Stimulated activated CD8-positive, alpha-beta memory T cell treated with anti-CD3 and anti-CD28 coated beads, Interleukin-12 subunit alpha, Interleukin-12 subunit beta, amount 100 ng/mL, for 4 hours (primary cell): Measurements from ENCODE around the gene FAM193A.
"Not testable (repeated sequence)": the region's sequence is repeated elsewhere in the genome, so short reads cannot be mapped to it uniquely, and the experiment has no call there.

Experiments used
- DNase-seq: peaks from one replicate; pipeline ENCODE4 v3.0.0-alpha.2; 2020; ENCODE audit warnings: low read depth

FAM193A gene

GRCh38 chr4:2695346-2696060 is 159.1 kb downstream of the FAM193A start:
- DNase-seq, result no peak

- no peak for DNase-seq
Observed at GRCh38 chr4:2696423-2696822, 160.0 kb downstream of the FAM193A start.

GRCh38 chr4:2697995-2698414 is 161.6 kb downstream of the FAM193A start:
- no peak for DNase-seq

- DNase-seq, result no peak
Observed at GRCh38 chr4:2698504-2698903, 162.1 kb downstream of the FAM193A start.

- DNase-seq, result no peak
Observed at GRCh38 chr4:2698951-2699505, 162.6 kb downstream of the FAM193A start.

GRCh38 chr4:2699534-2699933 is 163.1 kb downstream of the FAM193A start:
- DNase-seq, result no peak

GRCh38 chr4:2700031-2700430 is 163.6 kb downstream of the FAM193A start:
- no peak for DNase-seq

GRCh38 chr4:2702361-2702760 is 165.9 kb downstream of the FAM193A start:
- DNase-seq, result no peak

GRCh38 chr4:2702770-2703169 is 166.3 kb downstream of the FAM193A start:
- no peak for DNase-seq

- no peak for DNase-seq
Observed at GRCh38 chr4:2712261-2712842, 175.9 kb downstream of the FAM193A start.

GRCh38 chr4:2713337-2713736 is 176.9 kb downstream of the FAM193A start:
- no peak for DNase-seq

- DNase-seq, result peak; percentile 20
Observed at GRCh38 chr4:2714061-2714770, 177.8 kb downstream of the FAM193A start.

GRCh38 chr4:2714918-2715317 is 178.5 kb downstream of the FAM193A start:
- DNase-seq, result no peak

- no peak for DNase-seq
Observed at GRCh38 chr4:2715426-2715825, 179.0 kb downstream of the FAM193A start.

- no peak for DNase-seq
Observed at GRCh38 chr4:2716236-2716635, 179.8 kb downstream of the FAM193A start.

- no peak for DNase-seq
Observed at GRCh38 chr4:2721586-2721985, 185.1 kb downstream of the FAM193A start.

GRCh38 chr4:2722033-2722432 is 185.6 kb downstream of the FAM193A start:
- DNase-seq, result no peak

- no peak for DNase-seq
Observed at GRCh38 chr4:2723751-2724150, 187.3 kb downstream of the FAM193A start.

GRCh38 chr4:2725380-2725779 is 188.9 kb downstream of the FAM193A start:
- DNase-seq, result no peak

GRCh38 chr4:2726881-2727280 is 190.4 kb downstream of the FAM193A start:
- DNase-seq, result not testable (repeated sequence)

- DNase-seq, result no peak
Observed at GRCh38 chr4:2728221-2728620, 191.8 kb downstream of the FAM193A start.

GRCh38 chr4:2728806-2729532 is 192.5 kb downstream of the FAM193A start:
- no peak for DNase-seq
